Measurements from ENCODE around the gene SPTBN5. TPM values are rescaled to one million over a fixed set of nuclear protein-coding genes. Genes with fewer than 3 reads are reported as not detected.

SPTBN5 gene
- total and polyA plus RNA-seq, 10 of the 15 experiments (the other 5 are each of a cell fraction or from before 2014, with no cell fraction given): under 0.01 to 0.18 (median 0.04) TPM; not detected in 4

DNA sequence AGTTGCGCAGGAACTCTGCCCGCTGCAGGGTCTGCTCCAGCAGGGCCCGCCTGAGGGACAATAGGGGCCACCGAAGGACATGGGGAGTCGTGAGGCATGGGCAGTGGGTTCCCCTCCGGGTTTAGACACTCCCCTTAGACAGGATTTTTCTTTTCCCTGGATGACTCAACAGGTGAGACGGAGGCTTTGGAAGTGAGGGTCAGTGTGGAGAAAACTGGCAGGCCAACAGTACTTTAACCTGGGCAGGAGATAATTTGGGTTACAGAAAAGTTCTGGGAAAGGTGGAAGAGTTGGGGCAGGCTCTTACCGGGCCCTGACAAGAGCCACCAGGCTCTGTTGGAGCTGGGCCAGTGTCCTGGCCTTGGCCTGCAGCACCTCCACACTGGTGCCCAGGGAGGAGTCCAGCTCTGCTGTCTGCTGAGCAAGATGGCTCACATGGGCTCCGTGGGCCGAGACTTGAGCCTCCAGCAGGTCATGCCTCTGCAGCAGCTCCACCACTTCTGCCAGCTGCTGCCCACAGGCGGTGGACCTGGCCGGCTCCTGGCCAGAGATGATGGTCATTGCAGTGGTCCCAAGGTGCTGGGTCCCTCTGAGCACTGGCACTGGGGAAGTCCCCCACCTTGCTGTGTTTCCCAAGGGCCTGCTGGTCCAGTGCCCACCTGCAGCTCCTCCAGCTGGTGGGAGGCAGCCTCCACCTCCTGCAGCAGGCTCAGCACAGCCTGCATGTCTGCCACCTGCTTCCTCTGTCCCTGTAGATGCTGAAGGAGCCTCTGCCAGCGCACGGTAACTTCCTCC lies 11.0 kb downstream of the SPTBN5 start:
- BruUV-seq (replicated peaks): no TSS peak
- Histone ChIP-seq H3K27ac (ENCODE audit: control insufficient read depth, insufficient read depth) (no peak overlapping the region), H3K4me1 (ENCODE audit: control insufficient read depth, insufficient read depth, low read length) (no peaks in the 10 kb centered on the region), H2AFZ (ENCODE audit: control insufficient read depth, low read depth, low read length) (no peak overlapping the region), H3K9me3 (replicated peaks; ENCODE audit: control insufficient read depth, insufficient read depth, low read length) (no peaks in the 10 kb centered on the region), H3K79me2 (ENCODE audit: control insufficient read depth, insufficient read depth, low read length) (no peaks in the 10 kb centered on the region), H3K4me2 (ENCODE audit: control insufficient read depth, insufficient read depth) (no peak overlapping the region), H3K36me3 (ENCODE audit: control insufficient read depth in 2 of 2, insufficient read depth in 2 of 2, low read length in 1 of 2) (no peaks in the 10 kb centered on the region), H3K27me3 (replicated peaks in 1 of 2; ENCODE audit: control insufficient read depth in 2 of 2, insufficient read depth in 2 of 2, low read length in 1 of 2) (peaks cover 0 to 2% of the 10 kb centered on the region in 2 experiments; a peak in 2 of 4 replicates), H3K9ac (ENCODE audit: control insufficient read depth, insufficient read depth, low read length) (no peak overlapping the region), H3K4me3 (no peak overlapping the region), H4K20me1 (ENCODE audit: control insufficient read depth, insufficient read depth) (no peaks in the 10 kb centered on the region)
- SMC1A ChIA-PET (ENCODE audit: uncharacterized antibody, unreplicated experiment): interaction anchor here (0.6 kb wide), 1 partner anchor 953 kb away, joined by 4 read pairs; no protein-coding TSS in a partner anchor
- POLR2A ChIA-PET: no interaction called here
- TF ChIP-seq POLR2A (IDR thresholded peaks at IDR 0.05; ENCODE audit: low read depth, low read length) (no peak), ESRRA (IDR thresholded peaks at IDR 0.05; ENCODE audit: low read length) (no peak), JUNB (IDR thresholded peaks at IDR 0.05) (no peak), SP1 (IDR thresholded peaks at IDR 0.05; ENCODE audit: low read depth, low read length) (no peak), NRF1 (conservative IDR thresholded peaks at IDR 0.05; ENCODE audit: low read depth, low read length) (no peak), STAT3 (IDR thresholded peaks at IDR 0.05; ENCODE audit: low read depth, low read length) (no peak), SMAD1 (IDR thresholded peaks at IDR 0.05; ENCODE audit: low read depth, partially characterized antibody) (no peak), FOXM1 (IDR thresholded peaks at IDR 0.05; ENCODE audit: low read depth, low read length) (no peak), BCL11A (IDR thresholded peaks at IDR 0.05; ENCODE audit: low read depth, low read length) (no peak), ZBED1 (IDR thresholded peaks at IDR 0.05; ENCODE audit: borderline replicate concordance) (no peak)
- TF ChIP-seq, protein P1, sequence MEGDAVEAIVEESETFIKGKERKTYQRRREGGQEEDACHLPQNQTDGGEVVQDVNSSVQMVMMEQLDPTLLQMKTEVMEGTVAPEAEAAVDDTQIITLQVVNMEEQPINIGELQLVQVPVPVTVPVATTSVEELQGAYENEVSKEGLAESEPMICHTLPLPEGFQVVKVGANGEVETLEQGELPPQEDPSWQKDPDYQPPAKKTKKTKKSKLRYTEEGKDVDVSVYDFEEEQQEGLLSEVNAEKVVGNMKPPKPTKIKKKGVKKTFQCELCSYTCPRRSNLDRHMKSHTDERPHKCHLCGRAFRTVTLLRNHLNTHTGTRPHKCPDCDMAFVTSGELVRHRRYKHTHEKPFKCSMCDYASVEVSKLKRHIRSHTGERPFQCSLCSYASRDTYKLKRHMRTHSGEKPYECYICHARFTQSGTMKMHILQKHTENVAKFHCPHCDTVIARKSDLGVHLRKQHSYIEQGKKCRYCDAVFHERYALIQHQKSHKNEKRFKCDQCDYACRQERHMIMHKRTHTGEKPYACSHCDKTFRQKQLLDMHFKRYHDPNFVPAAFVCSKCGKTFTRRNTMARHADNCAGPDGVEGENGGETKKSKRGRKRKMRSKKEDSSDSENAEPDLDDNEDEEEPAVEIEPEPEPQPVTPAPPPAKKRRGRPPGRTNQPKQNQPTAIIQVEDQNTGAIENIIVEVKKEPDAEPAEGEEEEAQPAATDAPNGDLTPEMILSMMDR (IDR thresholded peaks at IDR 0.05 in 2 of 3, conservative IDR thresholded peaks at IDR 0.05 in 1 of 3; ENCODE audit: control insufficient read depth in 2 of 3, extremely low read depth in 1 of 3, insufficient read depth in 1 of 3, low read depth in 3 of 3, low read length in 3 of 3): no peak
- in situ Hi-C loops (cut with MboI) (no loop called here), intact Hi-C loops (cut with micrococcal nuclease; ENCODE audit: unreplicated experiment) (no loop called here)
- ATAC-seq: peak; percentile 21
- CTCF ChIA-PET: interaction anchor here (1.0 kb wide), 1 partner anchor 22 kb away, joined by 3 read pairs; no protein-coding TSS in a partner anchor
- RAD21 ChIA-PET (ENCODE audit: unreplicated experiment): interaction anchor here (0.6 kb wide), 1 partner anchor 21 kb away, joined by 3 read pairs; no protein-coding TSS in a partner anchor
- no peak for DNase-seq (ENCODE audit: low read depth, low spot score)
- 45% methylated on average over 14 of the region's 14 CpGs for WGBS (ENCODE audit: insufficient coverage, insufficient replicate concordance, low lambda C conversion rate, missing lambda C conversion rate)
- FAIRE-seq: no peak

Data from GM12878 (cell line).